ENCODE results near the gene APOA4. TPM values are rescaled to one million over a fixed set of nuclear protein-coding genes. Genes with fewer than 3 reads are reported as not detected.

APOA4 gene
- total and polyA plus RNA-seq, 4 donors = 0.89 to 382 (median 131) TPM

DNA sequence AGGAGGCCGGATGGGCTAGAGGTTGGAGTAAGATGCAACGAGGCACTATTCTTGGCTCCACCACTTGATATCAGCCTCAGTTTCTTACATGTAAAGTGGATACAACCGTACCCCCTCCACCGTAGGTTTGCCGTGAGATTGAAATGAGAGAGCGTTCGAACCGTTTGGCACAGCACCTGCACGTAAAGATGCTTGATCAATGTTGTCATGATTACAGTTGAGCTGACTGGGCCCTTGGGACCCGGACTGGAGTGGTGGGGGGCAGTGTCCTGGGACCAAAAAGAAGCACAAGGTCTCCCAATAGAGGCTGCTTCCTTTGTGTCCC lies 10.3 kb upstream of the APOA4 start:
- H3K4me1 ChIP-seq (ENCODE audit: control insufficient read depth in 4 of 4, insufficient read depth in 4 of 4, low read length in 3 of 4) = peaks cover 8 to 73% (median 33%) of the 10 kb centered on the region in 4 donors
- H3K36me3 ChIP-seq (ENCODE audit: control insufficient read depth in 4 of 4, insufficient read depth in 3 of 4, low read depth in 1 of 4, low read length in 3 of 4) = no peaks in the 10 kb centered on the region
- TF ChIP-seq EGR1 (IDR thresholded peaks at IDR 0.05; ENCODE audit: low read depth in 2 of 2) (peak in 1 of 2 donors; percentile 15), RXRA (IDR thresholded peaks at IDR 0.05) (peak in 1 of 2 donors; percentile 15), FOXA2 (IDR thresholded peaks at IDR 0.05) (peak; percentile 13), JUND (IDR thresholded peaks at IDR 0.05) (peak in 1 of 2 donors; percentile 13), NR2F2 (IDR thresholded peaks at IDR 0.05) (peak; percentile 14), SP1 (IDR thresholded peaks at IDR 0.05) (no peak)
- TF ChIP-seq, protein P1, sequence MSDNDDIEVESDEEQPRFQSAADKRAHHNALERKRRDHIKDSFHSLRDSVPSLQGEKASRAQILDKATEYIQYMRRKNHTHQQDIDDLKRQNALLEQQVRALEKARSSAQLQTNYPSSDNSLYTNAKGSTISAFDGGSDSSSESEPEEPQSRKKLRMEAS (IDR thresholded peaks at IDR 0.05) = no peak
- H3K9ac ChIP-seq (ENCODE audit: low read depth in 1 of 2, low read length in 2 of 2) = peak overlapping the region in 1 of 2 donors; percentile 98
- 47% methylated on average over 10 of the region's 10 CpGs for WGBS
- no peaks in the 10 kb centered on the region for H3K9me3 ChIP-seq (ENCODE audit: control insufficient read depth in 4 of 4, low read length in 3 of 4)
- DNase-seq (ENCODE audit: low spot score) = no peak
- peak overlapping the region in 2 of 3 donors; percentile 35 to 47 for H3K4me3 ChIP-seq (ENCODE audit: low read depth in 1 of 3, low read length in 3 of 3)
- H3K27ac ChIP-seq (ENCODE audit: low read depth in 1 of 2, low read length in 2 of 2) = peak overlapping the region; percentile 86 to 94
- no peaks in the 10 kb centered on the region for H3K27me3 ChIP-seq (ENCODE audit: control insufficient read depth in 4 of 4, insufficient read depth in 4 of 4, low read length in 3 of 4)

DNA sequence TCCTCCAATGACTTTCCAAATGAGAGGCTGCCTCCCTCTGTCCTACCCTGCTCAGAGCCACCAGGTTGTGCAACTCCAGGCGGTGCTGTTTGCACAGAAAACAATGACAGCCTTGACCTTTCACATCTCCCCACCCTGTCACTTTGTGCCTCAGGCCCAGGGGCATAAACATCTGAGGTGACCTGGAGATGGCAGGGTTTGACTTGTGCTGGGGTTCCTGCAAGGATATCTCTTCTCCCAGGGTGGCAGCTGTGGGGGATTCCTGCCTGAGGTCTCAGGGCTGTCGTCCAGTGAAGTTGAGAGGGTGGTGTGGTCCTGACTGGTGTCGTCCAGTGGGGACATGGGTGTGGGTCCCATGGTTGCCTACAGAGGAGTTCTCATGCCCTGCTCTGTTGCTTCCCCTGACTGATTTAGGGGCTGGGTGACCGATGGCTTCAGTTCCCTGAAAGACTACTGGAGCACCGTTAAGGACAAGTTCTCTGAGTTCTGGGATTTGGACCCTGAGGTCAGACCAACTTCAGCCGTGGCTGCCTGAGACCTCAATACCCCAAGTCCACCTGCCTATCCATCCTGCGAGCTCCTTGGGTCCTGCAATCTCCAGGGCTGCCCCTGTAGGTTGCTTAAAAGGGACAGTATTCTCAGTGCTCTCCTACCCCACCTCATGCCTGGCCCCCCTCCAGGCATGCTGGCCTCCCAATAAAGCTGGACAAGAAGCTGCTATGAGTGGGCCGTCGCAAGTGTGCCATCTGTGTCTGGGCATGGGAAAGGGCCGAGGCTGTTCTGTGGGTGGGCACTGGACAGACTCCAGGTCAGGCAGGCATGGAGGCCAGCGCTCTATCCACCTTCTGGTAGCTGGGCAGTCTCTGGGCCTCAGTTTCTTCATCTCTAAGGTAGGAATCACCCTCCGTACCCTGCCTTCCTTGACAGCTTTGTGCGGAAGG lies 9.5 kb upstream of the APOA4 start:
- Histone ChIP-seq H3K27ac (ENCODE audit: low read depth in 1 of 2, low read length in 2 of 2) (peak overlapping the region; percentile 86 to 94), H3K4me3 (ENCODE audit: low read depth in 1 of 3, low read length in 3 of 3) (peak overlapping the region in 2 of 3 donors; percentile 35 to 47), H3K4me1 (ENCODE audit: control insufficient read depth in 4 of 4, insufficient read depth in 4 of 4, low read length in 3 of 4) (peaks cover 9 to 74% (median 34%) of the 10 kb centered on the region in 4 donors), H3K36me3 (ENCODE audit: control insufficient read depth in 4 of 4, insufficient read depth in 3 of 4, low read depth in 1 of 4, low read length in 3 of 4) (no peaks in the 10 kb centered on the region), H3K9ac (ENCODE audit: low read depth in 1 of 2, low read length in 2 of 2) (peak overlapping the region; percentile 50 to 98), H3K9me3 (ENCODE audit: control insufficient read depth in 4 of 4, low read length in 3 of 4) (no peaks in the 10 kb centered on the region), H3K27me3 (ENCODE audit: control insufficient read depth in 4 of 4, insufficient read depth in 4 of 4, low read length in 3 of 4) (no peaks in the 10 kb centered on the region)
- TF ChIP-seq SP1 (IDR thresholded peaks at IDR 0.05) (peak; percentile 64), CTCF (IDR thresholded peaks at IDR 0.05; ENCODE audit: low read depth, low read length, missing input control) (no peak), RAD21 (IDR thresholded peaks at IDR 0.05) (peak; percentile 53 to 57), JUND (IDR thresholded peaks at IDR 0.05) (peak; percentile 38 to 51), TAF1 (conservative IDR thresholded peaks at IDR 0.05) (peak; percentile 80), RXRA (IDR thresholded peaks at IDR 0.05) (peak; percentile 90 to 93), GABPA (IDR thresholded peaks at IDR 0.05 in 1 of 2, conservative IDR thresholded peaks at IDR 0.05 in 1 of 2) (no peak), HNF4G (IDR thresholded peaks at IDR 0.05) (no peak), HNF4A (conservative IDR thresholded peaks at IDR 0.05) (peak; percentile 72 to 86), FOXA2 (IDR thresholded peaks at IDR 0.05) (peak; percentile 66), NR2F2 (IDR thresholded peaks at IDR 0.05) (peak; percentile 71), FOXA1 (IDR thresholded peaks at IDR 0.05) (peak; percentile 68)
- TF ChIP-seq, protein P2, sequence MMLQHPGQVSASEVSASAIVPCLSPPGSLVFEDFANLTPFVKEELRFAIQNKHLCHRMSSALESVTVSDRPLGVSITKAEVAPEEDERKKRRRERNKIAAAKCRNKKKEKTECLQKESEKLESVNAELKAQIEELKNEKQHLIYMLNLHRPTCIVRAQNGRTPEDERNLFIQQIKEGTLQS (IDR thresholded peaks at IDR 0.05) = no peak
- TF ChIP-seq, protein P1 (IDR thresholded peaks at IDR 0.05) = no peak
- TF ChIP-seq, protein P3, sequence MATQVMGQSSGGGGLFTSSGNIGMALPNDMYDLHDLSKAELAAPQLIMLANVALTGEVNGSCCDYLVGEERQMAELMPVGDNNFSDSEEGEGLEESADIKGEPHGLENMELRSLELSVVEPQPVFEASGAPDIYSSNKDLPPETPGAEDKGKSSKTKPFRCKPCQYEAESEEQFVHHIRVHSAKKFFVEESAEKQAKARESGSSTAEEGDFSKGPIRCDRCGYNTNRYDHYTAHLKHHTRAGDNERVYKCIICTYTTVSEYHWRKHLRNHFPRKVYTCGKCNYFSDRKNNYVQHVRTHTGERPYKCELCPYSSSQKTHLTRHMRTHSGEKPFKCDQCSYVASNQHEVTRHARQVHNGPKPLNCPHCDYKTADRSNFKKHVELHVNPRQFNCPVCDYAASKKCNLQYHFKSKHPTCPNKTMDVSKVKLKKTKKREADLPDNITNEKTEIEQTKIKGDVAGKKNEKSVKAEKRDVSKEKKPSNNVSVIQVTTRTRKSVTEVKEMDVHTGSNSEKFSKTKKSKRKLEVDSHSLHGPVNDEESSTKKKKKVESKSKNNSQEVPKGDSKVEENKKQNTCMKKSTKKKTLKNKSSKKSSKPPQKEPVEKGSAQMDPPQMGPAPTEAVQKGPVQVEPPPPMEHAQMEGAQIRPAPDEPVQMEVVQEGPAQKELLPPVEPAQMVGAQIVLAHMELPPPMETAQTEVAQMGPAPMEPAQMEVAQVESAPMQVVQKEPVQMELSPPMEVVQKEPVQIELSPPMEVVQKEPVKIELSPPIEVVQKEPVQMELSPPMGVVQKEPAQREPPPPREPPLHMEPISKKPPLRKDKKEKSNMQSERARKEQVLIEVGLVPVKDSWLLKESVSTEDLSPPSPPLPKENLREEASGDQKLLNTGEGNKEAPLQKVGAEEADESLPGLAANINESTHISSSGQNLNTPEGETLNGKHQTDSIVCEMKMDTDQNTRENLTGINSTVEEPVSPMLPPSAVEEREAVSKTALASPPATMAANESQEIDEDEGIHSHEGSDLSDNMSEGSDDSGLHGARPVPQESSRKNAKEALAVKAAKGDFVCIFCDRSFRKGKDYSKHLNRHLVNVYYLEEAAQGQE (IDR thresholded peaks at IDR 0.05) = peak; percentile 78
- DNase-seq (ENCODE audit: low spot score) = no peak
- 35% methylated on average over 13 of the region's 13 CpGs for WGBS
